A673 (cell line): ENCODE measurements around the gene FHIT. TPM values are rescaled to one million over a fixed set of nuclear protein-coding genes. Genes with fewer than 3 reads are reported as not detected.

Experiments used
- BruUV-seq: library from RNA; stranded (reverse); fragments of 400-500 nt; replicated peaks from 2 replicates; lab custom pipeline; 2021; lab: Mats Ljungman, UMichigan
- CTCF ChIA-PET: fragments of 300-600 bp; sonication (Branson Sonifier 250); formaldehyde crosslinking; loops from one replicate; lab custom pipeline; 2022; ENCODE audit warnings: antibody characterized with exemption; lab: Charles Lee
- POLR2A ChIA-PET: fragments of 300-600 bp; sonication (Branson Sonifier 250); formaldehyde crosslinking; loops from one replicate; lab custom pipeline; 2022; ENCODE audit warnings: antibody characterized with exemption; ENCODE audit not compliant: low non-redundant PET; lab: Charles Lee
- DNase-seq: peaks from one replicate; pipeline ENCODE4 v3.0.0-alpha.2; 2015; ENCODE audit warnings: low spot score
- H3K27ac ChIP-seq: fragments of 200-600 bp; sonication (generic); 2 replicates; pipeline ENCODE4 v1.5.1; 2016; ENCODE audit warnings: mixed run types, low read depth, mild to moderate bottlenecking, mixed read lengths, antibody characterized with exemption, low read length; ENCODE audit not compliant: poor library complexity, severe bottlenecking
- H3K27me3 ChIP-seq: fragments of 200-600 bp; sonication (generic); replicated peaks from 2 replicates; pipeline ENCODE4 v1.6.1; 2017; ENCODE audit warnings: mixed run types, low read depth, mild to moderate bottlenecking, mixed read lengths, antibody characterized with exemption, low read length; ENCODE audit not compliant: insufficient read depth, poor library complexity
- H3K36me3 ChIP-seq: fragments of 200-600 bp; sonication (generic); 2 replicates; pipeline ENCODE4 v1.6.1; 2016; ENCODE audit warnings: mixed run types, mild to moderate bottlenecking, mixed read lengths, antibody characterized with exemption, low read length; ENCODE audit not compliant: insufficient read depth, poor library complexity, severe bottlenecking
- H3K4me1 ChIP-seq: fragments of 200-600 bp; sonication (generic); 2 replicates; pipeline ENCODE4 v1.6.1; 2017; ENCODE audit warnings: mixed run types, mild to moderate bottlenecking, mixed read lengths, antibody characterized with exemption, low read length; ENCODE audit not compliant: insufficient read depth, poor library complexity, severe bottlenecking
- H3K4me3 ChIP-seq: fragments of 200-600 bp; sonication (generic); 2 replicates; pipeline ENCODE4 v1.5.1; 2016; ENCODE audit warnings: low read depth, mixed run types, mild to moderate bottlenecking, mixed read lengths, low read length; ENCODE audit not compliant: poor library complexity, severe bottlenecking
- H3K9me3 ChIP-seq: fragments of 200-600 bp; sonication (generic); 2 replicates; pipeline ENCODE4 v1.6.1; 2016; ENCODE audit warnings: mixed run types, low read depth, mild to moderate bottlenecking, mixed read lengths, antibody characterized with exemption, low read length; ENCODE audit not compliant: poor library complexity, severe bottlenecking
- EZH2 ChIP-seq: fragments of 200-600 bp; sonication (generic); IDR thresholded peaks from 2 replicates; pipeline ENCODE4 v1.6.1; 2017; ENCODE audit warnings: borderline replicate concordance, low read depth, mild to moderate bottlenecking, mixed read lengths, antibody characterized with exemption, low read length; ENCODE audit not compliant: poor library complexity, severe bottlenecking
- intact Hi-C: fragments of 100-400 bp; cut with micrococcal nuclease; formaldehyde crosslinking; loops from one replicate; pipeline ENCODE4 v1.10.0; 2022; ENCODE audit not compliant: unreplicated experiment
- total RNA-seq: library from RNA; stranded (reverse); gene quantifications from 2 replicates; pipeline ENCODE4 v1.2.3, GENCODE V29; 2021
- TF ChIP-seq, protein P1 (sequence below): fragments of 300-800, 200-600 bp; sonication (generic); conservative IDR thresholded peaks from 2 replicates; pipeline ENCODE4 v1.5.1; 2017; ENCODE audit warnings: low read depth, mild to moderate bottlenecking, antibody characterized with exemption, low read length, moderate library complexity, mixed read lengths

The FHIT gene
- total RNA-seq, 1 experiment from 2014 or later = not detected

DNA sequence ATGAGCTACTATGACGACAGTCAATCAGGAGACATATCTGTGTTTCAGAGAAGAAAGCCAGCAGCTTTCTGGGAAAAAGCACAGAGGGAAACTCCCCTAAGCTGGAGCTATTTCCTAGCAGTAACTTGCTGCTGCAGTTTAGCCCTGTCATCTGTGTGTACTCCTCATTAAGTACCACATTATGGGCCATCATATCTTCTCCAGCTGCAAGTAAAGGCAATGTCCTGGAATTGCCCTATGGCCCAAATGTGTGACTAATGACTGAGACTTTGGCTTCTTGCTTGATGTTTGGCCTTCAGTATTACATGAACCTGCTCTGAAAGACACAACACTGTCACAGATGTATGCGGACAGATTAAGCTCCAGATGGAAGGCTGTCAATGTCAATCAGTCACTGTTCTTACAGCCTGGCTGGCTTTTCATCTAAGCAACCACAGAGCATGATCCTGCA lies 190.8 kb downstream of the FHIT start:
- no peaks in the 10 kb centered on the region for H3K4me1 ChIP-seq
- CTCF ChIA-PET = no interaction called here
- H3K9me3 ChIP-seq = no peaks in the 10 kb centered on the region
- intact Hi-C loops = no loop called here
- H3K36me3 ChIP-seq = no peaks in the 10 kb centered on the region
- BruUV-seq = no TSS peak
- no peak overlapping the region for H3K27ac ChIP-seq
- H3K27me3 ChIP-seq = no peaks in the 10 kb centered on the region
- no peak overlapping the region for H3K4me3 ChIP-seq
- TF ChIP-seq, protein P1, sequence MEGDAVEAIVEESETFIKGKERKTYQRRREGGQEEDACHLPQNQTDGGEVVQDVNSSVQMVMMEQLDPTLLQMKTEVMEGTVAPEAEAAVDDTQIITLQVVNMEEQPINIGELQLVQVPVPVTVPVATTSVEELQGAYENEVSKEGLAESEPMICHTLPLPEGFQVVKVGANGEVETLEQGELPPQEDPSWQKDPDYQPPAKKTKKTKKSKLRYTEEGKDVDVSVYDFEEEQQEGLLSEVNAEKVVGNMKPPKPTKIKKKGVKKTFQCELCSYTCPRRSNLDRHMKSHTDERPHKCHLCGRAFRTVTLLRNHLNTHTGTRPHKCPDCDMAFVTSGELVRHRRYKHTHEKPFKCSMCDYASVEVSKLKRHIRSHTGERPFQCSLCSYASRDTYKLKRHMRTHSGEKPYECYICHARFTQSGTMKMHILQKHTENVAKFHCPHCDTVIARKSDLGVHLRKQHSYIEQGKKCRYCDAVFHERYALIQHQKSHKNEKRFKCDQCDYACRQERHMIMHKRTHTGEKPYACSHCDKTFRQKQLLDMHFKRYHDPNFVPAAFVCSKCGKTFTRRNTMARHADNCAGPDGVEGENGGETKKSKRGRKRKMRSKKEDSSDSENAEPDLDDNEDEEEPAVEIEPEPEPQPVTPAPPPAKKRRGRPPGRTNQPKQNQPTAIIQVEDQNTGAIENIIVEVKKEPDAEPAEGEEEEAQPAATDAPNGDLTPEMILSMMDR = no peak
- no peak for TF ChIP-seq EZH2
- DNase-seq = no peak
- POLR2A ChIA-PET = no interaction called here

DNA sequence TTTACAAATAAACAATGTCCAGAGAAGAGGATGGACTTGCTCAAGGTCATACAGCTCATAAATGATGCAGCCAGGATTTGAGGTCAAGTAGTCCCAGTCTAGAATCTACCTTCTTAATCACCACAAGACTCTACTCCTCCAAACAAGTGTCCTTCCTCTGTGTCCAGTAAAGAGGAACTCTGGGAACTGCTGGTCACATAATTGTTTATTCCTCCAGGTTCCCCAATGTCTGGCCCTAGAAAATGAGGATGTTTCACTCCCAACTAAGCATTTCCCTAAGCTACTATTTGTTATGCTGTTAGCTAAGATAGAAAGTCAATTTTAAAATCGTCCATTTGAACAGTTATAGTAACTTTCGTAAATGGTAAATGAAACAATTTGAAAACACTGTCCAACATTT lies 192.4 kb downstream of the FHIT start:
- H3K4me3 ChIP-seq = no peak overlapping the region
- intact Hi-C loops = no loop called here
- no peaks in the 10 kb centered on the region for H3K9me3 ChIP-seq
- H3K27ac ChIP-seq = no peak overlapping the region
- no peaks in the 10 kb centered on the region for H3K36me3 ChIP-seq
- H3K27me3 ChIP-seq = no peaks in the 10 kb centered on the region
- CTCF ChIA-PET = no interaction called here
- POLR2A ChIA-PET = no interaction called here
- no TSS peak for BruUV-seq
- TF ChIP-seq, protein P1 = no peak
- no peak for TF ChIP-seq EZH2
- DNase-seq = no peak
- H3K4me1 ChIP-seq = no peaks in the 10 kb centered on the region

DNA sequence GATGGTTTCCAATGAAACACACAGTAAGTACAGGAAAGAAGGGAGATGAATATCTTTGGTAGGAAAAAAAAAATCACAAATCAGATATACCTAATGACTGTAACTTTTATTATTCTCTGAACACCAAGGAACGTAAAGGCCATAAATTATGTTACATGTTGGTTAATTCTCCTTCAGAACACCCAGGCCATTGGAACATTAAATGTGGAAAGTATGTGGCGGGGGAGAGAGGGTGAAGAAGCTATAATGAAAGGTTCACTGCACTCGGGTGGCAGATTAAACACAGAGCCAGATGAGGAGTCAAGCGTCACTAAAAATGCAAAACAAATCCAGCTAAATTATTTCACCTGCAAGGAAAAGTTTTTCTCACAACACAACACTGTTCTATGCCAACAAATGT lies 193.8 kb downstream of the FHIT start:
- POLR2A ChIA-PET = no interaction called here
- no TSS peak for BruUV-seq
- H3K9me3 ChIP-seq = no peaks in the 10 kb centered on the region
- no peaks in the 10 kb centered on the region for H3K4me1 ChIP-seq
- no peak for DNase-seq
- H3K36me3 ChIP-seq = no peaks in the 10 kb centered on the region
- intact Hi-C loops = no loop called here
- H3K27me3 ChIP-seq = no peaks in the 10 kb centered on the region
- TF ChIP-seq EZH2 = no peak
- TF ChIP-seq, protein P1 = no peak
- CTCF ChIA-PET = no interaction called here
- H3K4me3 ChIP-seq = no peak overlapping the region
- no peak overlapping the region for H3K27ac ChIP-seq
